Neural progenitor cell (in vitro differentiated cells): ENCODE data around the gene PLPPR3. TPM values are rescaled to one million over a fixed set of nuclear protein-coding genes. Genes with fewer than 3 reads are reported as not detected.
A peak's percentile ranks its signal among the peaks of the same experiment; 100 is the strongest.

Experiments used
- DNase-seq: peaks from one replicate; pipeline ENCODE4 v3.0.0-alpha.2; 2016; ENCODE audit warnings: low spot score
- H2AFZ ChIP-seq: fragments of 200-600 bp; sonication (generic); replicated peaks from 2 replicates; pipeline ENCODE4 v1.6.1; 2016; ENCODE audit warnings: antibody characterized with exemption
- H3F3A ChIP-seq: fragments of 200-600 bp; sonication (generic); 2 replicates; pipeline ENCODE4 v1.6.1; 2016; ENCODE audit warnings: antibody characterized with exemption, low read depth
- H3K27ac ChIP-seq: fragments of 200-600 bp; sonication (generic); 2 replicates; pipeline ENCODE4 v1.5.1; 2016; ENCODE audit warnings: mild to moderate bottlenecking
- H3K27me3 ChIP-seq: fragments of 200-600 bp; sonication (generic); 2 replicates; pipeline ENCODE4 v1.6.1; 2016; ENCODE audit warnings: mild to moderate bottlenecking, moderate library complexity
- H3K36me3 ChIP-seq: fragments of 200-600 bp; sonication (generic); 2 replicates; pipeline ENCODE4 v1.5.1; 2016
- H3K4me1 ChIP-seq: fragments of 200-600 bp; sonication (generic); 2 replicates; pipeline ENCODE4 v1.6.1; 2016; ENCODE audit warnings: mixed run types
- H3K4me2 ChIP-seq: fragments of 200-600 bp; sonication (generic); 2 replicates; pipeline ENCODE4 v1.6.1; 2016
- H3K4me3 ChIP-seq: fragments of 200-600 bp; sonication (generic); 2 replicates; pipeline ENCODE4 v1.5.1; 2016
- H3K79me2 ChIP-seq: fragments of 200-600 bp; sonication (generic); 2 replicates; pipeline ENCODE4 v1.6.1; 2016; ENCODE audit warnings: low read depth
- H3K9ac ChIP-seq: fragments of 200-600 bp; sonication (generic); 2 replicates; pipeline ENCODE4 v1.6.1; 2016
- H3K9me3 ChIP-seq: fragments of 200-600 bp; sonication (generic); 2 replicates; pipeline ENCODE4 v1.5.1; 2016; ENCODE audit warnings: low read depth
- H4K20me1 ChIP-seq: fragments of 200-600 bp; sonication (generic); 2 replicates; pipeline ENCODE4 v1.6.1; 2016; ENCODE audit warnings: low read depth
- H3K27ac Mint-ChIP-seq: 3 replicates; pipeline ENCODE4 v1.8.0; 2021; ENCODE audit warnings: mixed read lengths
- H3K27me3 Mint-ChIP-seq: 2 replicates; pipeline ENCODE4 v1.8.0; 2022; ENCODE audit warnings: low read depth, mild to moderate bottlenecking, inconsistent platforms, moderate library complexity, mixed read lengths; ENCODE audit not compliant: insufficient read depth
- H3K36me3 Mint-ChIP-seq: 3 replicates; pipeline ENCODE4 v1.8.0; 2021; ENCODE audit warnings: mixed read lengths
- H3K4me1 Mint-ChIP-seq: 3 replicates; pipeline ENCODE4 v1.8.0; 2021; ENCODE audit warnings: mixed read lengths
- H3K4me3 Mint-ChIP-seq: 3 replicates; pipeline ENCODE4 v1.8.0; 2021; ENCODE audit warnings: mild to moderate bottlenecking, moderate library complexity, mixed read lengths
- H3K9me3 Mint-ChIP-seq: 3 replicates; pipeline ENCODE4 v1.8.0; 2020; ENCODE audit warnings: mixed read lengths
- EZH2 ChIP-seq: fragments of 200-600 bp; sonication (generic); IDR thresholded peaks from 2 replicates; pipeline ENCODE4 v1.6.1; 2017; ENCODE audit warnings: antibody characterized with exemption, mild to moderate bottlenecking, moderate library complexity
- EZH2phosphoT487 ChIP-seq: fragments of 200-600 bp; sonication (generic); IDR thresholded peaks from 2 replicates; pipeline ENCODE4 v1.6.1; 2017; ENCODE audit warnings: antibody characterized with exemption
- total RNA-seq: library from RNA; depleted of rRNA; stranded (reverse); fragments of >200 nt; gene quantifications from 2 replicates; pipeline ENCODE4 v1.2.3, GENCODE V29; 2015; ENCODE audit warnings: low replicate concordance
- TF ChIP-seq, protein P1 (sequence below): fragments of 200-600 bp; sonication (generic); IDR thresholded peaks from 2 replicates; pipeline ENCODE4 v1.5.1; 2017; ENCODE audit warnings: antibody characterized with exemption, mild to moderate bottlenecking

PLPPR3 gene
- total RNA-seq, 1 donor from 2014 or later = 15.6 TPM

- no peaks in the 10 kb centered on the region for H3K36me3 ChIP-seq
- H3K27ac Mint-ChIP-seq = peak overlapping the region; percentile 74
- H4K20me1 ChIP-seq = no peaks in the 10 kb centered on the region
- no peak overlapping the region for H3K4me2 ChIP-seq
- TF ChIP-seq, protein P1, sequence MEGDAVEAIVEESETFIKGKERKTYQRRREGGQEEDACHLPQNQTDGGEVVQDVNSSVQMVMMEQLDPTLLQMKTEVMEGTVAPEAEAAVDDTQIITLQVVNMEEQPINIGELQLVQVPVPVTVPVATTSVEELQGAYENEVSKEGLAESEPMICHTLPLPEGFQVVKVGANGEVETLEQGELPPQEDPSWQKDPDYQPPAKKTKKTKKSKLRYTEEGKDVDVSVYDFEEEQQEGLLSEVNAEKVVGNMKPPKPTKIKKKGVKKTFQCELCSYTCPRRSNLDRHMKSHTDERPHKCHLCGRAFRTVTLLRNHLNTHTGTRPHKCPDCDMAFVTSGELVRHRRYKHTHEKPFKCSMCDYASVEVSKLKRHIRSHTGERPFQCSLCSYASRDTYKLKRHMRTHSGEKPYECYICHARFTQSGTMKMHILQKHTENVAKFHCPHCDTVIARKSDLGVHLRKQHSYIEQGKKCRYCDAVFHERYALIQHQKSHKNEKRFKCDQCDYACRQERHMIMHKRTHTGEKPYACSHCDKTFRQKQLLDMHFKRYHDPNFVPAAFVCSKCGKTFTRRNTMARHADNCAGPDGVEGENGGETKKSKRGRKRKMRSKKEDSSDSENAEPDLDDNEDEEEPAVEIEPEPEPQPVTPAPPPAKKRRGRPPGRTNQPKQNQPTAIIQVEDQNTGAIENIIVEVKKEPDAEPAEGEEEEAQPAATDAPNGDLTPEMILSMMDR = no peak
- TF ChIP-seq EZH2 (no peak), EZH2phosphoT487 (no peak)
- no peak overlapping the region for H3K27ac ChIP-seq
- no peaks in the 10 kb centered on the region for H3K4me1 ChIP-seq
- peaks cover 10% of the 10 kb centered on the region for H3K4me1 Mint-ChIP-seq
- H3K4me3 ChIP-seq = no peak overlapping the region
- peak overlapping the region; percentile 69 for H3K4me3 Mint-ChIP-seq
- H3K27me3 ChIP-seq = no peaks in the 10 kb centered on the region
- H3K9me3 ChIP-seq = no peaks in the 10 kb centered on the region
- peaks cover 7% of the 10 kb centered on the region for H3K27me3 Mint-ChIP-seq
- DNase-seq = no peak
- no peaks in the 10 kb centered on the region for H3K9me3 Mint-ChIP-seq
- no peaks in the 10 kb centered on the region for H3K36me3 Mint-ChIP-seq
- H3F3A ChIP-seq = no peaks in the 10 kb centered on the region
- no peak overlapping the region for H3K9ac ChIP-seq
- H3K79me2 ChIP-seq = no peaks in the 10 kb centered on the region
- no peak overlapping the region for H2AFZ ChIP-seq
Observed at GRCh38 chr19:835210-835810, 13.6 kb upstream of the PLPPR3 start.

DNA sequence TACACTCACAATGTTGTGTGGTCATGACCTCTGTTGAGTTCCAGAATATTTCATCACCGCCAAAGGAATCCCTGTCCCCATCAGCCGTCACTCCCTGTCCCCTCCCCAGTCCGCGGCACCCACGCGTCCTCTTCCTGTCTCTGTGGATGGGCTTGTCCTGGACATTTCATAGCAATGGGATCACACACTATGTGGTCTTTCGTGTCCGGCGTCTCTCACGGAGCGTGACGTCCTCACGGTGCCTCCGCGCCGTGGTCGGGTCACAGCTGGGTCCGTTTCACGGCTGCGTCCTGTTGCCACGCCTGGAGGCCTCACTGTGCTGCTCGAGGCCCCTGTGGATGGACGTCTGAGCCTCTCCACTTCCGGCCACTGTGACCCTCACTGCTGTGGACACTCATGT is 12.5 kb upstream of the PLPPR3 start:
- no peak for TF ChIP-seq EZH2
- TF ChIP-seq, protein P1 = no peak
- no peak for TF ChIP-seq EZH2phosphoT487
- DNase-seq = no peak
- no peaks in the 10 kb centered on the region for H3K9me3 Mint-ChIP-seq
- H3K27me3 Mint-ChIP-seq = peaks cover 7% of the 10 kb centered on the region
- no peaks in the 10 kb centered on the region for H3K36me3 ChIP-seq
- H3K27me3 ChIP-seq = no peaks in the 10 kb centered on the region
- H3K4me1 ChIP-seq = no peaks in the 10 kb centered on the region
- peak overlapping the region; percentile 69 for H3K27ac Mint-ChIP-seq
- H3K4me3 Mint-ChIP-seq = no peak overlapping the region
- H2AFZ ChIP-seq = no peak overlapping the region
- H3F3A ChIP-seq = no peaks in the 10 kb centered on the region
- no peaks in the 10 kb centered on the region for H3K9me3 ChIP-seq
- peaks cover 10% of the 10 kb centered on the region for H3K4me1 Mint-ChIP-seq
- no peak overlapping the region for H3K27ac ChIP-seq
- no peaks in the 10 kb centered on the region for H3K36me3 Mint-ChIP-seq
- no peak overlapping the region for H3K4me2 ChIP-seq
- H3K4me3 ChIP-seq = no peak overlapping the region
- no peaks in the 10 kb centered on the region for H4K20me1 ChIP-seq
- no peak overlapping the region for H3K9ac ChIP-seq
- no peaks in the 10 kb centered on the region for H3K79me2 ChIP-seq

DNA sequence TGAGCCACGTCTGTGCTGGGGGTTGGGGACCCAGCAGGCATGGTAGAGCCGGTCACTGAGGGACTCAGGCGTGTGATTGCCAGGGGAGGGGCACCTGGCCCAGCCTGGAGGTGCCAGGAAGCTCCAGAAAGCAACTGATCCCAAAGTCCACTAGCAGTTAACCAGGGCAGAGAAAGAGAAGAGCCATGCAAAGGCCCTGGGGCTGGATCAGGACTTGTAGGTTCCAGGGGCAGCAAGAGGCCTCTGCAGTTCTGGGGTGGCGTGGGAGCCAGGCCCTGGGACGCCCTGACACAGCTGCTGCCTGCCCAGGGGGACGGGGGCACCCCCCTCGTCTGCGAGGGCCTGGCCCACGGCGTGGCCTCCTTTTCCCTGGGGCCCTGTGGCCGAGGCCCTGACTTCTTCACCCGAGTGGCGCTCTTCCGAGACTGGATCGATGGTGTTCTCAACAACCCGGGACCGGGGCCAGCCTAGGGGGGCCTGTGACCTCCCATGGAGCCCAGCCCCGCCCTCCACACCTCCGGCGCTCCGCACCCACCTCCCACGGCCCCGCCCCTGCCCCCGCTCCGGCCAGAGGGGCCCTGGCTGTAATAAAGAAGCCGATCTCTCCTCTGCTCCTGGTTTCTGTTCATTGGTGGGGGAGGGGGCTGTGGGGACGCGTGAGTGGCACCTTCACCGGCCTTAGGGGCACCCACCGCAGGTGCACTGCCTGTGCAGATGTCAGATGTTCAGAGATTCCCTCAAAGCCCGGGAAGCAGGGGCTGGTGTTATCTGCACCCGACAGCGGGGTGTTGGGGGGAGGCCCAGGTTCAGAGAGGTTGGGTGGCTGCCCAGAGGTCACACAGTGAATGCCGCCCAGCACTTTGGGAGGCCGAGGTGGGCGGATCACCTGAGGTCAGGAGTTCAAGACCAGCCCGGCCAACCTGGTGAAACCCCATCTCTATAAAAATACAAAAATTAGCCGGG is 9.9 kb upstream of the PLPPR3 start:
- Mint-ChIP-seq H3K27ac (no peak overlapping the region), H3K4me3 (peak overlapping the region; percentile 24), H3K9me3 (no peaks in the 10 kb centered on the region), H3K27me3 (peaks cover 9% of the 10 kb centered on the region), H3K36me3 (no peaks in the 10 kb centered on the region), H3K4me1 (peaks cover 10% of the 10 kb centered on the region)
- Histone ChIP-seq H3K27ac (no peak overlapping the region), H3K9ac (no peak overlapping the region), H3K4me2 (no peak overlapping the region), H2AFZ (no peak overlapping the region), H3K9me3 (no peaks in the 10 kb centered on the region), H3K4me3 (no peak overlapping the region), H3K4me1 (no peaks in the 10 kb centered on the region), H3K79me2 (no peaks in the 10 kb centered on the region), H3F3A (no peaks in the 10 kb centered on the region), H4K20me1 (no peaks in the 10 kb centered on the region), H3K36me3 (no peaks in the 10 kb centered on the region), H3K27me3 (no peaks in the 10 kb centered on the region)
- no peak for DNase-seq
- TF ChIP-seq, protein P1 = no peak
- TF ChIP-seq EZH2phosphoT487 (no peak), EZH2 (no peak)
